Activated CD4-positive, alpha-beta T cell treated with anti-CD3 and anti-CD28 coated beads, Interleukin-2, amount 10 ng/mL, durations not matched to agents 24 days and 14 days (primary cell): ENCODE data around the gene TRAF1. TPM values are rescaled to one million over a fixed set of nuclear protein-coding genes. Genes with fewer than 3 reads are reported as not detected.

Experiments
- DNase-seq: peaks from one replicate; pipeline ENCODE4 v3.0.0; 2022
- H3K27ac Mint-ChIP-seq: one replicate; pipeline ENCODE4 v1.8.0; 2022; ENCODE audit warnings: mild to moderate bottlenecking, mixed read lengths
- H3K27me3 Mint-ChIP-seq: one replicate; pipeline ENCODE4 v1.8.0; 2022; ENCODE audit warnings: mixed read lengths
- H3K36me3 Mint-ChIP-seq: one replicate; pipeline ENCODE4 v1.8.0; 2022; ENCODE audit warnings: low read depth, mild to moderate bottlenecking, mixed read lengths
- H3K4me1 Mint-ChIP-seq: one replicate; pipeline ENCODE4 v1.8.0; 2021; ENCODE audit warnings: mixed read lengths
- H3K4me3 Mint-ChIP-seq: one replicate; pipeline ENCODE4 v1.8.0; 2022; ENCODE audit warnings: mild to moderate bottlenecking, moderate library complexity, mixed read lengths
- H3K9me3 Mint-ChIP-seq: one replicate; pipeline ENCODE4 v1.8.0; 2021; ENCODE audit warnings: mixed read lengths
- intact Hi-C: fragments of 100-400 bp; cut with micrococcal nuclease; formaldehyde crosslinking; loops from one replicate; pipeline ENCODE4 v1.15.1; 2023
- total RNA-seq: library from RNA; stranded (reverse); gene quantifications from 2 replicates; pipeline ENCODE4 v1.2.3, GENCODE V29; 2022

Gene TRAF1
- total RNA-seq, 1 donor from 2014 or later, result 166 TPM

- H3K27me3 Mint-ChIP-seq, result no peaks in the 10 kb centered on the region
- H3K27ac Mint-ChIP-seq, result peak overlapping the region; percentile 90
- H3K4me1 Mint-ChIP-seq, result peaks cover 87% of the 10 kb centered on the region
- intact Hi-C loops, result no loop called here
- DNase-seq, result no peak
- H3K36me3 Mint-ChIP-seq, result peaks cover 93% of the 10 kb centered on the region
- H3K9me3 Mint-ChIP-seq, result no peaks in the 10 kb centered on the region
- H3K4me3 Mint-ChIP-seq, result peak overlapping the region; percentile 66
These were observed 23.7 kb downstream of the TRAF1 start for GRCh38 chr9:120902569-120903535.

GRCh38 chr9:120901755-120902568 lies 24.6 kb downstream of the TRAF1 start:
- no peaks in the 10 kb centered on the region for H3K27me3 Mint-ChIP-seq
- no peak for DNase-seq
- peak overlapping the region; percentile 90 for H3K27ac Mint-ChIP-seq
- no peaks in the 10 kb centered on the region for H3K9me3 Mint-ChIP-seq
- intact Hi-C loops, result no loop called here
- peaks cover 85% of the 10 kb centered on the region for H3K4me1 Mint-ChIP-seq
- H3K36me3 Mint-ChIP-seq, result peaks cover 88% of the 10 kb centered on the region
- H3K4me3 Mint-ChIP-seq, result no peak overlapping the region

- peak overlapping the region; percentile 85 for H3K27ac Mint-ChIP-seq
- intact Hi-C loops, result no loop called here
- DNase-seq, result no peak
- no peaks in the 10 kb centered on the region for H3K9me3 Mint-ChIP-seq
- no peaks in the 10 kb centered on the region for H3K27me3 Mint-ChIP-seq
- H3K4me3 Mint-ChIP-seq, result no peak overlapping the region
- peaks cover 79% of the 10 kb centered on the region for H3K4me1 Mint-ChIP-seq
- peaks cover 84% of the 10 kb centered on the region for H3K36me3 Mint-ChIP-seq
These were observed 25.8 kb downstream of the TRAF1 start for GRCh38 chr9:120900824-120901223.

- Mint-ChIP-seq H3K4me3 (no peak overlapping the region), H3K4me1 (peaks cover 74% of the 10 kb centered on the region), H3K9me3 (no peaks in the 10 kb centered on the region), H3K27ac (peak overlapping the region; percentile 85), H3K36me3 (peaks cover 72% of the 10 kb centered on the region), H3K27me3 (no peaks in the 10 kb centered on the region)
- intact Hi-C loops, result loop anchor here (5.0 kb wide), 1 partner anchor 142 kb away; no protein-coding TSS in a partner anchor
- DNase-seq, result no peak
These were observed 27.0 kb downstream of the TRAF1 start for GRCh38 chr9:120899490-120900068.

GRCh38 chr9:120898396-120898795 lies 28.2 kb downstream of the TRAF1 start:
- H3K9me3 Mint-ChIP-seq, result no peaks in the 10 kb centered on the region
- peak overlapping the region; percentile 58 for H3K27ac Mint-ChIP-seq
- H3K27me3 Mint-ChIP-seq, result no peaks in the 10 kb centered on the region
- peak overlapping the region; percentile 28 for H3K4me3 Mint-ChIP-seq
- peaks cover 70% of the 10 kb centered on the region for H3K4me1 Mint-ChIP-seq
- intact Hi-C loops, result loop anchor here (5.0 kb wide), 1 partner anchor 141 kb away; no protein-coding TSS in a partner anchor
- H3K36me3 Mint-ChIP-seq, result peaks cover 64% of the 10 kb centered on the region
- DNase-seq, result no peak

GRCh38 chr9:120895951-120896350 lies 30.6 kb downstream of the TRAF1 start:
- intact Hi-C loops, result loop anchor here (5.0 kb wide), 1 partner anchor 139 kb away; no protein-coding TSS in a partner anchor
- no peaks in the 10 kb centered on the region for H3K27me3 Mint-ChIP-seq
- peaks cover 79% of the 10 kb centered on the region for H3K4me1 Mint-ChIP-seq

GRCh38 chr9:120894321-120895148 lies 32.1 kb downstream of the TRAF1 start:
- DNase-seq, result no peak
- intact Hi-C loops, result loop anchor here (5.0 kb wide), 1 partner anchor 137 kb away; no protein-coding TSS in a partner anchor
- Mint-ChIP-seq H3K27me3 (no peaks in the 10 kb centered on the region), H3K4me1 (peaks cover 79% of the 10 kb centered on the region), H3K4me3 (no peak overlapping the region), H3K36me3 (peaks cover 41% of the 10 kb centered on the region), H3K27ac (peak overlapping the region; percentile 99), H3K9me3 (no peaks in the 10 kb centered on the region)

More at GRCh38 chr9:120895951-120896350, 30.6 kb downstream of the TRAF1 start:
- Mint-ChIP-seq H3K4me3 (no peak overlapping the region), H3K36me3 (peaks cover 44% of the 10 kb centered on the region), H3K27ac (peak overlapping the region; percentile 75), H3K9me3 (no peaks in the 10 kb centered on the region)
- DNase-seq, result peak; percentile 57

- no peak for DNase-seq
- Mint-ChIP-seq H3K27ac (peak overlapping the region; percentile 99), H3K4me1 (peaks cover 82% of the 10 kb centered on the region), H3K36me3 (peaks cover 38% of the 10 kb centered on the region), H3K4me3 (peak overlapping the region; percentile 85), H3K27me3 (no peaks in the 10 kb centered on the region), H3K9me3 (no peaks in the 10 kb centered on the region)
- intact Hi-C loops, result no loop called here
These were observed 32.8 kb downstream of the TRAF1 start for GRCh38 chr9:120893611-120894307.

GRCh38 chr9:120892748-120893610 lies 33.6 kb downstream of the TRAF1 start:
- H3K27ac Mint-ChIP-seq, result peak overlapping the region; percentile 99
- peaks cover 35% of the 10 kb centered on the region for H3K36me3 Mint-ChIP-seq
- DNase-seq, result peak; percentile 90
- H3K4me1 Mint-ChIP-seq, result peaks cover 79% of the 10 kb centered on the region
- intact Hi-C loops, result loop anchor here (1.0 kb wide), 4 partner anchors 17 to 48 kb away; partner anchors contain the start of gene TRAF1
- no peaks in the 10 kb centered on the region for H3K9me3 Mint-ChIP-seq
- no peaks in the 10 kb centered on the region for H3K27me3 Mint-ChIP-seq
- peak overlapping the region; percentile 85 for H3K4me3 Mint-ChIP-seq

GRCh38 chr9:120891884-120892747 lies 34.5 kb downstream of the TRAF1 start:
- intact Hi-C loops, result loop anchor here (1.0 to 2.0 kb wide), 5 partner anchors 16 to 177 kb away; partner anchors contain the start of genes MEGF9 and TRAF1
- Mint-ChIP-seq H3K36me3 (peaks cover 34% of the 10 kb centered on the region), H3K27me3 (no peaks in the 10 kb centered on the region), H3K27ac (peak overlapping the region; percentile 99), H3K9me3 (no peaks in the 10 kb centered on the region), H3K4me1 (peaks cover 75% of the 10 kb centered on the region), H3K4me3 (peak overlapping the region; percentile 85)
- DNase-seq, result peak; percentile 78
